HCEC 1CT (cell line): ENCODE results near the gene KCNQ1OT1.

Experiments
- DNase-seq: peaks from one replicate; pipeline ENCODE4 v3.0.0-alpha.2; 2017

The KCNQ1OT1 gene

GRCh38 chr11:2579315-2580060, 120.3 kb downstream of the KCNQ1OT1 start:
- no peak for DNase-seq

GRCh38 chr11:2578929-2579270, 120.9 kb downstream of the KCNQ1OT1 start:
- DNase-seq = no peak

GRCh38 chr11:2577991-2578928, 121.5 kb downstream of the KCNQ1OT1 start:
- DNase-seq = no peak

GRCh38 chr11:2577031-2577990, 122.5 kb downstream of the KCNQ1OT1 start:
- no peak for DNase-seq

GRCh38 chr11:2576549-2576948, 123.2 kb downstream of the KCNQ1OT1 start:
- DNase-seq = no peak

- DNase-seq = no peak
Observed at GRCh38 chr11:2576111-2576510, 123.7 kb downstream of the KCNQ1OT1 start.

- DNase-seq = no peak
Observed at GRCh38 chr11:2575591-2576051, 124.2 kb downstream of the KCNQ1OT1 start.

GRCh38 chr11:2574553-2575535, 125.0 kb downstream of the KCNQ1OT1 start:
- no peak for DNase-seq

GRCh38 chr11:2574043-2574552, 125.7 kb downstream of the KCNQ1OT1 start:
- no peak for DNase-seq

GRCh38 chr11:2573240-2574042, 126.4 kb downstream of the KCNQ1OT1 start:
- DNase-seq = no peak

- DNase-seq = no peak
Observed at GRCh38 chr11:2572491-2573239, 127.1 kb downstream of the KCNQ1OT1 start.

- DNase-seq = no peak
Observed at GRCh38 chr11:2571598-2572281, 128.1 kb downstream of the KCNQ1OT1 start.

- no peak for DNase-seq
Observed at GRCh38 chr11:2570841-2571597, 128.8 kb downstream of the KCNQ1OT1 start.

- no peak for DNase-seq
Observed at GRCh38 chr11:2570211-2570811, 129.5 kb downstream of the KCNQ1OT1 start.

- no peak for DNase-seq
Observed at GRCh38 chr11:2569731-2570210, 130.0 kb downstream of the KCNQ1OT1 start.

GRCh38 chr11:2569321-2569721, 130.5 kb downstream of the KCNQ1OT1 start:
- no peak for DNase-seq

GRCh38 chr11:2567026-2567671, 132.6 kb downstream of the KCNQ1OT1 start:
- no peak for DNase-seq
